Muscle layer of duodenum (tissue), 2 donors: ENCODE measurements around the gene DLG1.

Source experiments
- H3K27ac ChIP-seq: one replicate; pipeline ENCODE4 v1.7.0; 2013; ENCODE audit warnings: mild to moderate bottlenecking, low read length
- H3K27me3 ChIP-seq: one replicate; pipeline ENCODE4 v1.7.0; 2013; ENCODE audit warnings: low read depth, mild to moderate bottlenecking, control low read depth, low read length
- H3K36me3 ChIP-seq, 2 donors: one replicate each; pipeline ENCODE4 v1.7.0; 2013; ENCODE audit warnings: low read length in 2 of 2, control low read depth in 1 of 2, mild to moderate bottlenecking in 1 of 2; ENCODE audit not compliant: insufficient read depth in 2 of 2, control insufficient read depth in 1 of 2
- H3K4me1 ChIP-seq, 2 donors: one replicate each; pipeline ENCODE4 v1.7.0; 2013; ENCODE audit warnings: low read length in 2 of 2, mild to moderate bottlenecking in 2 of 2, control low read depth in 1 of 2, moderate library complexity in 1 of 2; ENCODE audit not compliant: insufficient read depth in 2 of 2, control insufficient read depth in 1 of 2
- H3K4me3 ChIP-seq, 2 donors: one replicate each; pipeline ENCODE4 v1.7.0; 2013; ENCODE audit warnings: low read length in 2 of 2, low read depth in 1 of 2, mild to moderate bottlenecking in 1 of 2
- H3K9me3 ChIP-seq, 2 donors: one replicate each; pipeline ENCODE4 v1.7.0; 2013; ENCODE audit warnings: low read length in 2 of 2, control low read depth in 1 of 2, mild to moderate bottlenecking in 1 of 2; ENCODE audit not compliant: control insufficient read depth in 1 of 2
- donor health status: healthy.

The DLG1 gene

GRCh38 chr3:197298945-197299854, 788 bp upstream of the DLG1 start:
- Histone ChIP-seq H3K27me3 (no peaks in the 10 kb centered on the region), H3K4me3 (peak overlapping the region; percentile 93 to 94), H3K36me3 (peaks cover 0 to 4% of the 10 kb centered on the region in 2 donors), H3K9me3 (no peaks in the 10 kb centered on the region), H3K27ac (peak overlapping the region; percentile 78), H3K4me1 (peaks cover 5 to 15% of the 10 kb centered on the region in 2 donors)

- Histone ChIP-seq H3K4me3 (peak overlapping the region; percentile 93 to 94), H3K4me1 (peaks cover 12 to 23% of the 10 kb centered on the region in 2 donors), H3K9me3 (no peaks in the 10 kb centered on the region), H3K36me3 (peaks cover 0 to 4% of the 10 kb centered on the region in 2 donors), H3K27ac (peak overlapping the region; percentile 85), H3K27me3 (no peaks in the 10 kb centered on the region)
These were observed 704 bp downstream of the DLG1 start for GRCh38 chr3:197297476-197298340.

- Histone ChIP-seq H3K27me3 (no peaks in the 10 kb centered on the region), H3K36me3 (peaks cover 0 to 4% of the 10 kb centered on the region in 2 donors), H3K9me3 (no peaks in the 10 kb centered on the region), H3K4me1 (peaks cover 12 to 25% of the 10 kb centered on the region in 2 donors), H3K27ac (peak overlapping the region; percentile 85), H3K4me3 (peak overlapping the region; percentile 93 to 94)
These were observed 1.4 kb downstream of the DLG1 start for GRCh38 chr3:197297002-197297401.

GRCh38 chr3:197296545-197296944, 1.9 kb downstream of the DLG1 start:
- no peaks in the 10 kb centered on the region for H3K9me3 ChIP-seq
- peaks cover 0 to 4% of the 10 kb centered on the region in 2 donors for H3K36me3 ChIP-seq
- peaks cover 12 to 27% of the 10 kb centered on the region in 2 donors for H3K4me1 ChIP-seq
- peak overlapping the region; percentile 85 for H3K27ac ChIP-seq
- peak overlapping the region; percentile 93 to 94 for H3K4me3 ChIP-seq
- H3K27me3 ChIP-seq = no peaks in the 10 kb centered on the region

- Histone ChIP-seq H3K27me3 (no peaks in the 10 kb centered on the region), H3K36me3 (peaks cover 3 to 4% of the 10 kb centered on the region in 2 donors), H3K4me3 (peak overlapping the region in 1 of 2 donors; percentile 9), H3K27ac (no peak overlapping the region), H3K9me3 (no peaks in the 10 kb centered on the region), H3K4me1 (peaks cover 12 to 33% of the 10 kb centered on the region in 2 donors)
These were observed 2.5 kb downstream of the DLG1 start for GRCh38 chr3:197295871-197296270.

GRCh38 chr3:197293605-197294237, 4.7 kb downstream of the DLG1 start:
- no peak overlapping the region for H3K27ac ChIP-seq
- H3K4me3 ChIP-seq = no peak overlapping the region
- no peaks in the 10 kb centered on the region for H3K27me3 ChIP-seq
- H3K9me3 ChIP-seq = no peaks in the 10 kb centered on the region
- H3K4me1 ChIP-seq = peaks cover 12 to 38% of the 10 kb centered on the region in 2 donors
- H3K36me3 ChIP-seq = peaks cover 13 to 15% of the 10 kb centered on the region in 2 donors

GRCh38 chr3:197292648-197293047, 5.8 kb downstream of the DLG1 start:
- Histone ChIP-seq H3K4me3 (no peak overlapping the region), H3K27me3 (no peaks in the 10 kb centered on the region), H3K4me1 (peaks cover 12 to 38% of the 10 kb centered on the region in 2 donors), H3K36me3 (peaks cover 16 to 17% of the 10 kb centered on the region in 2 donors), H3K27ac (no peak overlapping the region), H3K9me3 (no peaks in the 10 kb centered on the region)

GRCh38 chr3:197292083-197292646, 6.2 kb downstream of the DLG1 start:
- H3K9me3 ChIP-seq = no peaks in the 10 kb centered on the region
- no peak overlapping the region for H3K4me3 ChIP-seq
- peaks cover 16 to 17% of the 10 kb centered on the region in 2 donors for H3K36me3 ChIP-seq
- H3K4me1 ChIP-seq = peaks cover 12 to 38% of the 10 kb centered on the region in 2 donors
- H3K27me3 ChIP-seq = no peaks in the 10 kb centered on the region
- H3K27ac ChIP-seq = no peak overlapping the region

GRCh38 chr3:197289726-197290125, 8.7 kb downstream of the DLG1 start:
- no peak overlapping the region for H3K4me3 ChIP-seq
- no peak overlapping the region for H3K27ac ChIP-seq
- H3K36me3 ChIP-seq = peaks cover 16 to 31% of the 10 kb centered on the region in 2 donors
- H3K9me3 ChIP-seq = no peaks in the 10 kb centered on the region
- no peaks in the 10 kb centered on the region for H3K27me3 ChIP-seq
- H3K4me1 ChIP-seq = peaks cover 7 to 27% of the 10 kb centered on the region in 2 donors

- peaks cover 0 to 13% of the 10 kb centered on the region in 2 donors for H3K4me1 ChIP-seq
- no peaks in the 10 kb centered on the region for H3K9me3 ChIP-seq
- H3K4me3 ChIP-seq = no peak overlapping the region
- no peak overlapping the region for H3K27ac ChIP-seq
- no peaks in the 10 kb centered on the region for H3K27me3 ChIP-seq
- H3K36me3 ChIP-seq = peaks cover 24 to 37% of the 10 kb centered on the region in 2 donors
These were observed 11.7 kb downstream of the DLG1 start for GRCh38 chr3:197286678-197287077.
